ENCODE data around the gene HES3.

The HES3 gene, protein sequence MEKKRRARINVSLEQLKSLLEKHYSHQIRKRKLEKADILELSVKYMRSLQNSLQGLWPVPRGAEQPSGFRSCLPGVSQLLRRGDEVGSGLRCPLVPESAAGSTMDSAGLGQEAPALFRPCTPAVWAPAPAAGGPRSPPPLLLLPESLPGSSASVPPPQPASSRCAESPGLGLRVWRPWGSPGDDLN

DNA sequence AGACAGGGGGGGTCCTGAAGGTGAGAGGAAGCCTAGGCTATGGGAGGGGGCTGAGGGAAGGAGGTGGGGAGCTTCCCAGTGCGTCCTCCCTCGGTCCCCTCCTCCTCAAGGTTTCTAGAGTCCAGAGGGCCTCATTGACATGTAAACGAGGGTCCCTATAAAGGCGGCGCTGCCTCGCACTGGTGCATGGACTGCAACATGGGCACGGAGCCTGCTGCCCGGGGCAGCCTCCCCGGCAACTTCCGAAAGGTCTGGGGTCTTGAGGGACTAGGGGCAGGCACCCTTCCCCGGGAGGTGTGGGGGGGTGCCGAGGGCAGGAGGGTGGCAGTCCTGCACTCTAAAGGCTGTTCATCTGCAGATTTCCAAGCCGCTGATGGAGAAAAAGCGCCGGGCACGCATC lies at the start of gene HES3:
TSS of gene HES3 (plus strand) at position 187 of the 400 bp plus-strand sequence. CDS start at position 374, 187 bp downstream.
- DNase-seq, result no peak

DNA sequence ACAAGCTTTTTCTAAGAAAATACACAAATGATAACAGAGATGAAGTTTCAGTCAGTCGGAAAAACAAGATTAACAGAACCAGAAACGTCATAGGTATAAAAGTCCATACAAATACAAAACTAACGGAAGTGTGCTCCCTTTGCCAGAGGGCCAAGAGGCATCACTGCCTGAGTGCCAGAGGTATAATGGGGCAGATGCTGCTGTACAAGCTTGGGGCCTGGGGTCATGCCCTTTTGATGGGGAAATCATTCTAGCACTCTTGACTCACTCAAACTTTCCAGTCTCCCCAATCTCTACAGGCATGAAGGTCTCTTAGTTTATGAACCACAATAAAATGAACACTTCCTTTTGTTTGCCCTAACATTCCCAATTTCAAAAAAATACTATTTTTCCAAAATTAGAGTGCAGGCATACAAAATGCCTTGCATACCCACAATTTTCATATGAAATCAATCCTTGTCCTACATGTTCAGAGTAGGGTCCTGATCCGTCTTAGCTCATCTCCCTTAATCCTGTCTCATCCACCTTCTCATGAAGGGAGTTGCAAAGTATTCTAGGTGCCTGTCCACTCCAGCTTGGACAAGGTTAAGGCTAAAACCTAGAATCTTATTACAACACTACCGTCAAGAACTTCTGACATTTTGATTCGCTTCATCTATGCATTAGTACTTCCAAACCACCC lies 46.1 kb upstream of the HES3 start:
- DNase-seq, result no peak

DNA sequence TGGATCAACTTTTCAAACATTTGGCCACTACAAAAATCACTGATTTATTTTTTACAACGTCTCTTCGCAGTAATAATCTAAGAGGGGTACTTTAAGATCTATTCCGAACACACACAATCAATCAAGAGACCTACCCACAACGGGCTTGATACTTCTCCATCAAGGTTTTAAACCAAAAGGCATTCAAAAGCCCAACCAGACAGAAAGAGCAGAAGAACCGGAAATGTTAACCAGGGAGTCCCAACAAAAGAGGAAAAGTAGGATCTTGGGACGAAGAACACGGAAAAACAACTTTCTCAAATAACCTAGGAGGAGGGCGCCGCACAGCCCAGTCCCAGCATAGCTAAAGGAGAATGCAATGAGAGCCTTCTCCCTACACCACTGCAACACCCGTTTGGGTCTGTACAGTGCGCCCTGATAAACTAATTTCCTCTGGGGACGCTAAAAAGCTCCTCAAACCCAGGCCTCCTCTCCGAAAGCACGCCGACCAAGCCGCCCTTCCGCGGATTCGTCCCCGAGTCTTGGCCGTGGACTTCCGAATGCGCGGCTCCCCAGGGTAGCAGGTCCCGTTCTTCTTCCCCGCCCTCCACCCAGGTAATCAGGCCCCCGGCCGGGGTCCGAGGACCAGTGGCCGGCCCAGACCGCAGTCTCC lies 45.2 kb upstream of the HES3 start:
- DNase-seq, result no peak

DNA sequence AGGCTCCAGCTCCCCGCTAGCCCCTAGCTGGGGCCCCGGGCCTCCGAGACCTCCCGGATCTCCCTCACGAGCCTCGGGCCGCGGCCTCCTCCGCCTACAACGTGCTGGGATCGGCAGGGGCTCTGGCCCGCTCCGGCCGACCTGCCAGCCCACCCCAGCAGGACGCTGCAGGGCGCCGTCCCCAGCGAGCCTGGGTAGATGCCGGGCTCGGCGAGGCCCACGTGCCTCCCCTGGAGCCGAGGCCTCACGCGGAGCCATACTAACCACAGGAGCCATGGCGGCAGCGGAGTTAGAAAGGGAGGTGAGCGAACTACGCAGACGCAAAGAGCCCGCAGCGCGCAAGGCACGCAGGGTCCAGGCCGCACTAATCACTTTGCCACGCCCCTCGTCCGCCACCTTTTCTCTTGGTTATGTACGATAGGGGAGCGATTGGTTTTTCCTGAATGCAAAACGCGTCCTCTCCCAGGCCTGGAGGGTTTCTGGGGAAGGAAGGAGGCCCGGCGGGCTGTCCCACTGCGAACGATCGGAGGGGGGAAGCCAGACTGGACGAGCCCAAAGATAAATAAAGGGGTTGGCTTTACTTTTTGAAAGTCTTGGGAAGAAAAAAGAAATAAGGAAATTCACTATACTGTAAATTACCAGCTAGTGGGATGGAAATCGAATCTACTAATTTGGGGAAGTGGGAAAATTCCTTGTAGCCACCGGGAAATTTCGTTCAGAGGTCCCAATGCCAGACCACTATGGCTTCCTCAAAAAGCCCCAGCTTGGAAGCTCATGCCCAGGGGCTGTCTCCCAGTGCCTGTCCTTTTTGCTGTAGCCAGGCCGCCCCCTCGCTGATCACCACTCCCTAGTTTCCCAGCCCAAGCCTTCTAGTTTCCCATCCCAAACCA lies 44.4 kb upstream of the HES3 start, which contains the start of gene RPL22:
TSS of gene RPL22 (minus strand) at position 298 of the 890 bp plus-strand sequence. CDS start at position 276, 22 bp downstream.
- peak; percentile 97 for DNase-seq

DNA sequence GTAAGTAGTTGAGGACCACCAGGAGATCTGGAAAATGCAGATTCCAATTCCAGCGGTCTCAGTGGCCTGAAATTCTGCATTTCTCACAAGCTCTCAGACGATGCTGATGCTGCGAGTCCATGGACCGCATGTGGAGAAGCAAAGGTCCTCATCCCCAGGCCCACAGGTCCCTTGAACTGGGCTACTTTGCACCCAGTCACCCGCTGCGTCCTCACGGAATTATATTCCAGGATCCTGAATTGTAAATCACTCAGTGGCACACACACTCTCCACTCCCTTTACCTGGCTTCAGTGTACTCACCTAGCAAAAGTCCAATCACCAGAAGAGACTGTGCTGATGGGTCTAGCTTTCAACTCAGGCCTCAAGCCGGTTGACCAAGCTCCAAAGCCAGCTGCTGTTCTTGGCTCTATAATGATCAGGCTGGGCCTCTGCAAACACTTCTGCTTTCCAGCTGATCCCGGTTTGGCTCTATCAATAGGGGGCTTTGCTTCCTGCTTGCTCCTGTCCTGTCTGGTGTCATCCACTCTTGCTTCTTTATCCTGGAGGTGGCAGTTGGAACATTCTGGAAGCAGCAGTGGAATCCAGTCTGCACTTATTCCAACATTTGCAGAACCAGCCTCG lies 43.7 kb upstream of the HES3 start:
- DNase-seq, result no peak

DNA sequence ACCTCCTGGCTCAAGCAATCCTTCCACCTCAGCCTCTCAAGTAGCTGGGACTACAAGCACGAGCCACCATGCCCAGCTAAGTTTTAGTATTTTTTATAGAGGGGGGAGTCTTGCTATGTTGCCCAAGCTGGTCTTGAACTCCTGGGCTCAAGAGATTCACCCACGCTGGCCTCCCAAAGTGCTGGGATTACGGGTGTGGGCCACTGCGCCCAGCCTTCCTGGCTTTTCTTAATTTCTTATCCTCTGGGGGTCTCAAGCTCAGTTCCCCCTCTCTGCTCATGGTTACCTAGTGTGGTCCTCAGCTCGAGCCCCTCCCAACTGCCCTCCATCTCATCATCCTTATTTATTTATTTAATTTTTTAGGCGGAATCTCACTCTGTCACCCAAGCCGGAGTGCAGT lies 41.7 kb upstream of the HES3 start:
- no peak for DNase-seq

DNA sequence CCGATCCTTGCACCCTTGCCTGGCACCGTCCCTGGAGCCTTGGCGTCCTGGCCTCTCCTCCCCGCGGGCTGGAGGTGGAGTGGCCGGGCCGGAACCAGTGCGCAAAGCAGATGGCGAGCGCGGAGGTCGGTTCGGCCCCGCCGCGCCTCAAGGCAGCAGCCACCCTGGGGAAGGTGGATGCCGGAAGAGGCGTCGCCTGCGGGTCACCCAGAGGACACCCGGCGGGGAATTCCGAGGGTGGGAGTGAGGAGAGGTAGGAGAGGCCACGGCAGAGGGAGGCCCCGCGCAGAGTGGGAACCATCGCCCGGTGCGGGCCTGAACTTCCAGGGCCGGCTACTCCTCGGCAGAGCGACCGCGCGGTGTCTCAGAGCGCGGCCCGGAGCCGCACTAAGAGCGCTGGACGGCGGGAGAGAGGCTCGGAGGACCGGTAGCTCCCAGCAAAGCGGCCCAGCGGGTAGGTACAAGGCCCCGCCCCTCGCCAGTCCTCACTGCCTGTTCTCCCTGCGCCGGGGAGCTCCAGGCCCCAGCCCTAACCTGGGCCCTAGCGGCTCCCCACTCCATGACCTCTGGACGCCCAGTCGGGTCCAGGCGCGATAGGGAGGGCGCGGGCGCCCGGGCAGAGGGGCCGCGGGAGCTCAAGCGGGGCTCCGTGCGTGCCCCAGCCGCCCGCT lies 38.0 kb upstream of the HES3 start, which contains the start of gene RNF207:
TSS of gene RNF207 (plus strand) at position 271 of the 671 bp plus-strand sequence. CDS start 417 bp downstream, outside the sequence.
- DNase-seq, result peak; percentile 44

DNA sequence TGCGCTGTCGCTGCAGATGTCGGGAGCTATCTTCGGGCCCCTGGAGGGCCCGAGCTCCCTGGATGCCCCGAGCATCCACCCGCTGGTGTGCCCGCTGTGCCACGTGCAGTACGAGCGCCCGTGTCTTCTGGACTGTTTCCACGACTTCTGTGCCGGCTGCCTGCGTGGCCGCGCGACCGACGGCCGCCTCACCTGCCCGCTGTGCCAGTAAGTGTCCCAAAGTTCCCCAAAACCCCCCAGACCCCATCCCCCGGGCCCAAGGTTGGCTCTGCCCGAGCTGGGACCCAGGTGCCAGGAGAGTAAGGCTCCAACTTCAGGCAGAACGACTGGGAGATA lies 37.5 kb upstream of the HES3 start:
- DNase-seq, result no peak

DNA sequence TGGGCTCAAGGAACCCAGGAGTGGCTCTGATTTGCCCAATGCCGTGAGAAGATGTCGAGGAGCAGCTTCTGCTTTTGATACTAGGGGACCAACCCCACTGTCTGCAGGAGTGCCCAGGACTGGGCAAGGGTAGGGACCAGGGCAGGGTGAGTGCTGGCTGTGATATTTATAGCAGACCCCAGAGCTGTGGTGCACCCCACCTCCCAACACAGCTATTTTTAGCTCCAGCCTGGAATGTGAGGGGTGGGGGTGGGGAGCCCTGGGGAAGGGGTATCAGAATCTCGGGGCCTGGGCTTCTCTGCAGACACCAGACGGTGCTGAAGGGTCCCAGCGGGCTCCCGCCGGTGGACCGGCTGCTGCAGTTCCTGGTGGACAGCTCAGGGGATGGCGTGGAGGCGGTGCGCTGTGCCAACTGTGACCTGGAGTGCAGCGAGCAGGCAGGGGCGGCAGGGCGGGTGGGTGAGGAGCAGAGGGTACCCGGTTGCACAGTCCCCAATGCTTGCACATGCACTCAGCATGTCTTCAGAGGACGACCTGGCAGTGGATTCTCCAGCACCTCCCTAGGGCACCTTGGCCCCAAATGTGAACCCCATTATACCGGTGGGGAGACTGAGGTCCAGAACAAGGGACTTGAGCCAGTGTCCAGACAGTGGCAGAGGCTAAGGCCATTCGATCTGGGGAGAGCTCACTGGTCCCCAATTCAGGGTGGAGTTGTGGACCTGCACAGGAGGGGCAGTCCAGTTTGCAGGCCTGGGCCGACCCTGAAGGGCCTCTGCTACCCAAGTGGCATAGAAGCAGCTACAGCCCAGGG lies 36.7 kb upstream of the HES3 start:
- no peak for DNase-seq

DNA sequence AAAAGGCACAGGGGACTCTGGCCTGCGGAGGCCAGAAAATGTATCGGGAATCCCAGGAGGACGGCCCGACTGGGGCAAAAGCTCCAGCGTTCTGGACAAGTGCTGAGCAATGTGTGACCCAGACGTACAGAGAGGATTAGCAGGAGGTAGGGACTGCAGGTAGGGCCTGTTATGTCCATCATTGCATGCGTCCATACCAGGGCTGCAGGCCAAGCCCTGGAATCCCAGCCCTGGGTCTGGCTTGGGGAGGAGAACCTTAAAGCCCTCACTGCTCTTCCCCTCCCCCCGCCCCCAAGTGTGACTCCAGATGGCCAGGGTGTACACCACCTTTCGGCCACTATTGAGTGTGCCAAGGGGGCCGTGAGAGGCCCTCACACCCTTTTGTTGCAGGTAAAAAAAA lies 36.1 kb upstream of the HES3 start:
- no peak for DNase-seq

DNA sequence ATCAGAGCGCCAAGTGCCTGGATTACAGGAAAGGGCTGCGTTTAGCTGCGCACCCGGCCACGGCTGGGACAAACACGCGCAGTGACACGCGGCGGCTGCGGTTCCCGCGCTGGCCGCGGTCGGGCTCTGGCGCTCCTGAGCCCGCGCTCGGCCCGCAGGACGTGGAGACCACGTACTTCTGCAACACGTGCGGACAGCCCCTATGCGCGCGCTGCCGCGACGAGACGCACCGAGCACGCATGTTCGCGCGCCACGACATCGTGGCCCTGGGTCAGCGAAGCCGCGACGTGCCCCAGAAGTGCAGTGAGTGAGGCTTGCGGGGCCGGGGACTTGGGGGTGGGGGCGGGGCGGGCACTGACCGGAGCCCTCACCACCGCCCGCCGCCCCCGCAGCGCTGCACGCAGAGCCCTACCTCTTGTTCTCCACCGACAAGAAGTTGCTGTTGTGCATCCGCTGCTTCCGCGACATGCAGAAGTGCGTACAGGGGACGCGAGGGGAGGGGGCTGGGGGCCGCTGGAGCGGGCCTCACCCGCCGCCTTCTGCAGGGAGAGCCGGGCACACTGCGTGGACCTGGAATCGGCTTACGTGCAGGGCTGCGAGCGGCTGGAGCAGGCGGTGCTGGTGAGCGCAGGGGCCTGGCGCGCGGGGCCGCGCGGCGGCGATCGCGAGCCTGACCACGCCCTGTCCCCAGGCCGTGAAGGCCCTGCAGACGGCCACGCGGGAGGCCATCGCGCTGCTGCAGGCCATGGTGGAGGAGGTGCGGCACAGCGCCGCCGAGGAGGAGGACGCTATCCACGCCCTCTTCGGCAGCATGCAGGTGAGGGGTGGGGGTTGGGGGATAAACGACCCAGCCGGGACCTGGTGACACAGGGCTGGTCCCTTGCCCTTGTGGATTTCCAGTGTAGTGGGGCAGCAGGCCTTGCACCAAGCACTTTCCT lies 35.0 kb upstream of the HES3 start:
- DNase-seq, result no peak

DNA sequence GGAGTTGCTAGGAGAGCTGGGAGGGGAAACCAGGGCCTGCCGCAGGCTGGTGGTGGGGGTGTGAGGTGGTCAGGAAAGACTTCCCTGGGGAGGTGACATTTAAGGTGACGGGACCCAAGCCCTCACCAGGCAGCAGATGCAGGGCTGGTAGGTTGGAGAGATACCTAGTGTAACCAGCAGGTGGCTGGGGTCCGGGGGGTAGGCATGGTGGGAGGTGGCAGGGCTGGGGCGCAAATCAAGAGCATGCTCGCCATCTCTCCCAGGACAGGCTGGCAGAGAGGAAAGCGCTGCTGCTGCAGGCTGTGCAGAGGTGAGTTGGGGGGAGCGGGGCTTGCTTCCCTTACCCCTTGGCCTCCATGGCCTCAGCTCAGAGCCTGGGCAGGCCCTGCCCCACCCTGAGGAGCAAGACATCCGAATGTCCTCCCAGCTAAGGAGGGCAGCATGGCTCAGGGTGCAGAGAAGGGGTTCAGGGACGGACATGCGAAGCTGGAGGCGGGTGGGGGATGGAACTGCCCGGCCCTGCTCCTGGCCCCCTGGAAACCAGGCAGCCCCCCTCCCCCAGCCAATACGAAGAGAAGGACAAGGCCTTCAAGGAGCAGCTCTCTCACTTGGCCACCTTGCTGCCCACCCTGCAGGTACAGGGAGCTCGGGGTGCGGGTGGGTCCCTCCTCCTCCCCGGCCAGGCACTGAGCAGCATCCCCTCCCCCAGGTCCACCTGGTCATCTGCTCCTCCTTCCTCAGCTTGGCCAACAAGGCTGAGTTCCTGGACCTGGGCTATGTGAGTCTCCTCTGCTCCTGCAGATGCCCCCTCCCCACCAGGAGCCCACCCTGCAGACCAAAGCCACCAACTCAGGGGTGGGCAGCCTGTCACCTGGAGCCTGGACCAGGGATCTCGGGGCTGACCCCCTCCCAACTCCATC lies 34.1 kb upstream of the HES3 start:
- DNase-seq, result no peak

DNA sequence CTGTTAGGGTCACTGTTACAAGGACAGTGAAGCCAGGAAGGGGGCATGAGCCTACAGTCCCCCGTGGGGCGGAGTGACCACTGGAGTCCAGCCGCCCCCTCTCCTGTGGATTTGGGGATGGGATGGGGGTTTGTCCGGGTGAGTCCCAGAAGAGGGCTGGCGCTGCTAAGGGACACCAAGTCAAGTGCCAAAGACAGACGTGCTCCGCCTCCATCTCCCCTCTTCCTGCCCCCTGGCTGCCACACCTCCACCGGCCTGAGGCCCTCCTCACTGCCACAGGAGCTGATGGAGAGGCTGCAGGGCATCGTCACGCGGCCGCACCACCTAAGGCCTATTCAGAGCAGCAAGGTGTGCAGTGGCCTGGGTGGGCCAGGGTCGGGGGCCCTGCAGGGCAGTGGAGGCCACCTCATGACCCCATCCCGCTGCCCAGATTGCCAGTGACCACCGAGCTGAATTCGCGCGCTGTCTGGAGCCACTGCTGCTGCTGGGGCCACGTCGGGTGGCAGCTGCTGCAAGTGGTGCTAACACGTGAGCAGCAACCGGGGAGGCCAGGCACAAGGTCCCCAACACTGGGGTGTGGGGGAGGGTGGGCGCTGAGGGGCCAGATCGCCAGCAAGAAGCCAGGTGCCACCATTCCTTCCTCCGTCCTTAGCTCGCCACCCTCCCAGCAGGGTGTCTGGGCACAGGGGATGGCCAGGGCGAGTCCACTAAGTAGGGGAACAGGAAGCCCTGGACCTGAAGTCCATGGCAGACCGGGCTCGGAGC lies 33.2 kb upstream of the HES3 start:
- DNase-seq, result no peak

DNA sequence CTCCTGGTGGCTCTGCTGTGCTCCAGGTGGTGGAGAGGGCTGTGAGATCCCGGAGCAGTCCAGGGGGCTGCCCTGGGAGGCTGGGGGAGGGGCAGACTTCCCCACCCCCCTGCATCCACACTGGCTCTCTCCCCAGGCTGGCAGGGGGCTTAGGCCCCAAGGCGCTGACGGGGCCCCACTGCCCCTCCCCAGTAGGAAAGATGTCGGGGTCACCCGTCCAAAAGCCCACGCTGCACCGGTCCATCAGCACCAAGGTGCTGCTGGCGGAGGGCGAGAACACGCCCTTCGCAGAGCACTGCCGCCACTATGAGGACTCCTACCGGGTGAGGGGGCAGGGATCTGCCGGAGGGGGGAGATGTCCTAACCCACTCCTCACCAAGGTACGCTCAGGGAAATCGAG lies 32.2 kb upstream of the HES3 start:
- no peak for DNase-seq

DNA sequence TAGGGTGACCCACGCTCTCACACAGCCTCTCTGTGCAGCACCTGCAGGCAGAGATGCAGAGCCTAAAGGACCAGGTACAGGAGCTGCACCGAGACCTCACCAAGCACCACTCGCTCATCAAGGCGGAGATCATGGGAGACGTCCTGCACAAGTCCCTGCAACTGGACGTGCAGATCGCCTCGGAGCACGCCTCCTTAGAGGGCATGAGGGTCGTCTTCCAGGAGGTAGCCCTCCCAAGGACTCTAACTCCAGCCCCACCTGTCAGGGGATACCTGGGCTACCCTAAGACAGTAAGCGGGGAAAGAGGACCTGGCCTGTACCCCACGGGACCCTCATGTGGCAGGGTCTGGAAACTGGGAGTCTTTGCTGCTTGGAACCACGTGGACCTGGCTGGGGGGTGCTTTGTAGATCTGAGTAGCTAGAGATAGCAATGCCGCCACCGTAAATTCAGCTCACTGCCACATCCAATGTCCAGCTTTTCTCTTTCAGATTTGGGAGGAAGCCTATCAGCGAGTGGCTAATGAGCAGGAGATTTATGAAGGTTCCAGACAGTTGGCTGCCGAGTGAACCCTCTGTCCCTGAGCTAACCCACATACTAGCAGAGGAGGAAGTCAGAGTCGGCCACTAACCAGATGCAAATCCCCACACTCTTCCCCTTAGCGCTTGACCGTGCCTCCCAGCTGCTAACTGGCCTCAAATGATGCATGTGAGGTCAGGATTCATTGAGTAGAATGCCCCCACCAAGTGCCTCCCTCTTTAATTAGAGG lies 31.6 kb upstream of the HES3 start:
- DNase-seq, result no peak

DNA sequence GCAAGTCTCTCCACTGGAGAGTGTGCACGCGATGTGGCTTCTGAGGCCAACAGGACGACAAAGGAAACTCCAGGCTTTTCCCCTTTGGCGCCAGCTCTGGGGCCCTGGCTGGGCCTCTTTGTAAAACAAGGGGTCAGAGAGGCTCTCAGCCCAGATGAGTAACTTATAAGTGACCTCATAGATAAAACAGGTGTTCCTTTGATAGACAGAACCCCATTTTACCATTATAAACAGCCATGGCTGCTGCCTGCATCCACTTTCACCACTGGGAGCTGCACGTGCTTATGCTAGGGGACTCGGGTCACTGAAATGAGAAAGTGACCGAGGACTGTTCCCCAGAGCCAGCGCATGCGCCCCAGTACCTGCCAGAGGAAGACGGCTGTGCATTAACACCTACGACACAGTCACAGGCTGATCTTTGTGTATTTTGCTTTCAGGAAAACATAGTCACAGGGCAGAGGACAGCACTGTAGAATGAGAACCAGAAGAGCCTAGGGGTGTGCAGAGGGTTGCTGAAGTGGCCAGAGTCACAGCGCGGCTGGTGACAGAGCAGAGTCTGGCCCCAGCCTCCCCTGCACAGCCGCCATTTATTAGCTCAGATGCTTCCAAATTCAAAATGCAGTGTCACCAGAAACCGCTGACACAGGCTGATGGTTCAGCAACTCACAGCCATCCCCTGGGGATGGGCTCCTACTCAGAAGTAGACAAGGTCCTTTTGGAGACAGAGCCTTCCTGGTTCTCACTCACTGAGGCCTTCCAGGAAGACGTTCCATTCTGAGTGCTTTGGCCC lies 25.4 kb upstream of the HES3 start:
- DNase-seq, result no peak

Data from activated CD4-positive, alpha-beta T cell treated with anti-CD3 and anti-CD28 coated beads, Interleukin-2, amount 50 U/mL, for 1 hour (primary cell).